Activated CD8-positive, alpha-beta memory T cell treated with anti-CD3 and anti-CD28 coated beads, Interleukin-2, amount 10 ng/mL, durations not matched to agents 7 days and 5 days (primary cell): ENCODE data around the gene ADCK2. TPM values are rescaled to one million over a fixed set of nuclear protein-coding genes. Genes with fewer than 3 reads are reported as not detected.
A peak's percentile ranks its signal among the peaks of the same experiment; 100 is the strongest.
"Not testable (repeated sequence)": the region's sequence is repeated elsewhere in the genome, so short reads cannot be mapped to it uniquely, and the experiment has no call there.

Experiments
- ATAC-seq: fragments of 150-1000 bp; cut with Tn5 transposase; one replicate; pipeline ENCODE4 v1.10.0; 2021; ENCODE audit warnings: moderate library complexity
- CTCF ChIA-PET: fragments of 350-600 bp; sonication (Branson Sonifier 250); formaldehyde crosslinking; loops from one replicate; lab custom pipeline; 2021; ENCODE audit warnings: antibody characterized with exemption; lab: Charles Lee
- DNase-seq: peaks from one replicate; pipeline ENCODE4 v3.0.0-alpha.2; 2020
- H3K27ac Mint-ChIP-seq: one replicate; pipeline ENCODE4 v1.8.0; 2021; ENCODE audit warnings: mild to moderate bottlenecking, mixed read lengths
- H3K27me3 Mint-ChIP-seq: one replicate; pipeline ENCODE4 v1.8.0; 2021; ENCODE audit warnings: mixed read lengths
- H3K36me3 Mint-ChIP-seq: one replicate; pipeline ENCODE4 v1.8.0; 2021; ENCODE audit warnings: mild to moderate bottlenecking, mixed read lengths
- H3K4me1 Mint-ChIP-seq: one replicate; pipeline ENCODE4 v1.8.0; 2021; ENCODE audit warnings: mixed read lengths
- H3K4me3 Mint-ChIP-seq: one replicate; pipeline ENCODE4 v1.8.0; 2021; ENCODE audit warnings: mild to moderate bottlenecking, moderate library complexity, mixed read lengths
- H3K9me3 Mint-ChIP-seq: one replicate; pipeline ENCODE4 v1.8.0; 2022; ENCODE audit warnings: low read depth, mixed read lengths
- total RNA-seq, 2 experiments: library from RNA; stranded (reverse); gene quantifications; one replicate each; pipeline ENCODE4 v1.2.3, GENCODE V29; 2021

Gene ADCK2
- total RNA-seq, 2 experiments from 2014 or later = 18.3 to 23.2 TPM

GRCh38 chr7:140654661-140655060, 18.1 kb upstream of the ADCK2 start:
- peaks cover 18% of the 10 kb centered on the region for H3K4me1 Mint-ChIP-seq
- CTCF ChIA-PET = interaction anchor here (1.8 to 2.2 kb wide), 2 partner anchors 139 to 360 kb away, joined by 5 to 10 read pairs; partner anchors contain the start of gene MRPS33

GRCh38 chr7:140655511-140656408, 17.0 kb upstream of the ADCK2 start:
- no peak overlapping the region for H3K27ac Mint-ChIP-seq
- CTCF ChIA-PET = interaction anchor here (0.9 to 1.3 kb wide), 3 partner anchors 14 to 179 kb away, joined by 3 to 4 read pairs (median 4); no protein-coding TSS in a partner anchor
- peaks cover 41% of the 10 kb centered on the region for H3K27me3 Mint-ChIP-seq
- peaks cover 18% of the 10 kb centered on the region for H3K4me1 Mint-ChIP-seq
- no peak overlapping the region for H3K4me3 Mint-ChIP-seq
- DNase-seq (no peak), ATAC-seq (no peak)
- H3K9me3 Mint-ChIP-seq = no peaks in the 10 kb centered on the region
- no peaks in the 10 kb centered on the region for H3K36me3 Mint-ChIP-seq

More at GRCh38 chr7:140654661-140655060, 18.1 kb upstream of the ADCK2 start:
- peak overlapping the region; percentile 40 for H3K27ac Mint-ChIP-seq
- H3K9me3 Mint-ChIP-seq = no peaks in the 10 kb centered on the region
- H3K4me3 Mint-ChIP-seq = no peak overlapping the region
- DNase-seq (no peak), ATAC-seq (no peak)
- H3K27me3 Mint-ChIP-seq = peaks cover 37% of the 10 kb centered on the region
- H3K36me3 Mint-ChIP-seq = no peaks in the 10 kb centered on the region

GRCh38 chr7:140656548-140657515, 15.9 kb upstream of the ADCK2 start:
- no peaks in the 10 kb centered on the region for H3K9me3 Mint-ChIP-seq
- H3K27ac Mint-ChIP-seq = no peak overlapping the region
- H3K27me3 Mint-ChIP-seq = peaks cover 46% of the 10 kb centered on the region
- H3K4me3 Mint-ChIP-seq = peak overlapping the region; percentile 51
- DNase-seq (peak; percentile 67), ATAC-seq (peak; percentile 80)
- no peaks in the 10 kb centered on the region for H3K36me3 Mint-ChIP-seq
- CTCF ChIA-PET = interaction anchor here (0.6 to 1.7 kb wide), 4 partner anchors 10 to 212 kb away, joined by 3 to 4 read pairs (median 3); no protein-coding TSS in a partner anchor
- H3K4me1 Mint-ChIP-seq = peaks cover 18% of the 10 kb centered on the region

GRCh38 chr7:140657891-140658290, 14.9 kb upstream of the ADCK2 start:
- H3K4me1 Mint-ChIP-seq = peaks cover 18% of the 10 kb centered on the region
- CTCF ChIA-PET = interaction anchor here (1.7 kb wide), 1 partner anchor 11 kb away, joined by 3 read pairs; no protein-coding TSS in a partner anchor
- H3K27ac Mint-ChIP-seq = no peak overlapping the region
- no peak for DNase-seq
- no peaks in the 10 kb centered on the region for H3K9me3 Mint-ChIP-seq
- peaks cover 44% of the 10 kb centered on the region for H3K27me3 Mint-ChIP-seq
- no peak overlapping the region for H3K4me3 Mint-ChIP-seq
- ATAC-seq = no peak
- no peaks in the 10 kb centered on the region for H3K36me3 Mint-ChIP-seq

- DNase-seq = no peak
Measured at GRCh38 chr7:140659856-140660255, 12.9 kb upstream of the ADCK2 start.

GRCh38 chr7:140661124-140661523, 11.6 kb upstream of the ADCK2 start:
- Mint-ChIP-seq H3K36me3 (no peaks in the 10 kb centered on the region), H3K9me3 (no peaks in the 10 kb centered on the region), H3K27me3 (peaks cover 58% of the 10 kb centered on the region), H3K4me1 (peaks cover 10% of the 10 kb centered on the region), H3K4me3 (no peak overlapping the region), H3K27ac (no peak overlapping the region)
- CTCF ChIA-PET = no interaction called here
- DNase-seq = no peak
- no peak for ATAC-seq

More at GRCh38 chr7:140659856-140660255, 12.9 kb upstream of the ADCK2 start:
- Mint-ChIP-seq H3K4me3 (no peak overlapping the region), H3K9me3 (no peaks in the 10 kb centered on the region), H3K4me1 (peaks cover 15% of the 10 kb centered on the region), H3K27me3 (peaks cover 60% of the 10 kb centered on the region), H3K27ac (no peak overlapping the region), H3K36me3 (no peaks in the 10 kb centered on the region)
- CTCF ChIA-PET = interaction anchor here (0.6 kb wide), 1 partner anchor 192 kb away, joined by 4 read pairs; no protein-coding TSS in a partner anchor
- ATAC-seq = no peak

GRCh38 chr7:140662938-140663337, 9.8 kb upstream of the ADCK2 start:
- DNase-seq, CTCF ChIA-PET, ATAC-seq, H3K4me1 Mint-ChIP-seq, H3K4me3 Mint-ChIP-seq, H3K27ac Mint-ChIP-seq, H3K9me3 Mint-ChIP-seq, H3K36me3 Mint-ChIP-seq: not testable (repeated sequence)
- peaks cover 49% of the 10 kb centered on the region for H3K27me3 Mint-ChIP-seq

GRCh38 chr7:140667476-140667875, 5.3 kb upstream of the ADCK2 start:
- H3K27ac Mint-ChIP-seq = no peak overlapping the region
- H3K27me3 Mint-ChIP-seq = peaks cover 23% of the 10 kb centered on the region
- no peaks in the 10 kb centered on the region for H3K36me3 Mint-ChIP-seq
- no peak for ATAC-seq
- CTCF ChIA-PET = interaction anchor here (2.4 kb wide), 1 partner anchor 14 kb away, joined by 7 read pairs; no protein-coding TSS in a partner anchor
- H3K4me1 Mint-ChIP-seq = peaks cover 7% of the 10 kb centered on the region
- H3K4me3 Mint-ChIP-seq = no peak overlapping the region
- H3K9me3 Mint-ChIP-seq = no peaks in the 10 kb centered on the region
- DNase-seq = no peak

- H3K4me1 Mint-ChIP-seq = peaks cover 9% of the 10 kb centered on the region
- CTCF ChIA-PET = interaction anchor here (1.1 to 2.4 kb wide), 3 partner anchors 15 to 23 kb away, joined by 3 to 7 read pairs (median 4); no protein-coding TSS in a partner anchor
- ATAC-seq = no peak
- no peak overlapping the region for H3K27ac Mint-ChIP-seq
- no peak overlapping the region for H3K4me3 Mint-ChIP-seq
- no peaks in the 10 kb centered on the region for H3K9me3 Mint-ChIP-seq
- no peak for DNase-seq
- H3K36me3 Mint-ChIP-seq = no peaks in the 10 kb centered on the region
- peaks cover 16% of the 10 kb centered on the region for H3K27me3 Mint-ChIP-seq
Measured at GRCh38 chr7:140668641-140669040, 4.1 kb upstream of the ADCK2 start.

GRCh38 chr7:140669352-140669751, 3.4 kb upstream of the ADCK2 start:
- Mint-ChIP-seq H3K36me3 (no peaks in the 10 kb centered on the region), H3K9me3 (no peaks in the 10 kb centered on the region), H3K27ac (no peak overlapping the region), H3K27me3 (peaks cover 10% of the 10 kb centered on the region), H3K4me1 (peaks cover 16% of the 10 kb centered on the region), H3K4me3 (no peak overlapping the region)
- no peak for DNase-seq
- CTCF ChIA-PET = interaction anchor here (1.1 to 2.4 kb wide), 3 partner anchors 16 to 23 kb away, joined by 3 to 7 read pairs (median 4); no protein-coding TSS in a partner anchor
- ATAC-seq = no peak

GRCh38 chr7:140669862-140670261, 2.9 kb upstream of the ADCK2 start:
- H3K36me3 Mint-ChIP-seq, H3K9me3 Mint-ChIP-seq, H3K27me3 Mint-ChIP-seq, H3K4me3 Mint-ChIP-seq, ATAC-seq, H3K27ac Mint-ChIP-seq, DNase-seq: not testable (repeated sequence)
- H3K4me1 Mint-ChIP-seq = peaks cover 21% of the 10 kb centered on the region
- CTCF ChIA-PET = interaction anchor here (2.4 kb wide), 1 partner anchor 17 kb away, joined by 7 read pairs; no protein-coding TSS in a partner anchor

- no peak for ATAC-seq
- H3K4me3 Mint-ChIP-seq = no peak overlapping the region
- CTCF ChIA-PET = no interaction called here
Measured at GRCh38 chr7:140670343-140670935, 2.3 kb upstream of the ADCK2 start.

More at GRCh38 chr7:140670343-140670935, 2.3 kb upstream of the ADCK2 start:
- DNase-seq = no peak
- no peaks in the 10 kb centered on the region for H3K9me3 Mint-ChIP-seq
- peaks cover 27% of the 10 kb centered on the region for H3K4me1 Mint-ChIP-seq
- H3K27ac Mint-ChIP-seq = no peak overlapping the region
- peaks cover 5% of the 10 kb centered on the region for H3K27me3 Mint-ChIP-seq
- no peaks in the 10 kb centered on the region for H3K36me3 Mint-ChIP-seq
